K562 (cell line): ENCODE results near the gene SARS1. TPM values are rescaled to one million over a fixed set of nuclear protein-coding genes. Genes with fewer than 3 reads are reported as not detected.

Experiments used
- ATAC-seq: fragments of 200-7000 bp; cut with Tn5 transposase; 3 replicates; pipeline ENCODE4 v1.9.1; 2020; ENCODE audit warnings: moderate library complexity
- BruUV-seq: library from RNA; stranded (reverse); fragments of 400-500 nt; replicated peaks from 2 replicates; lab custom pipeline; 2021; lab: Mats Ljungman, UMichigan
- CTCF ChIA-PET: fragments of 300-600 bp; formaldehyde crosslinking; extraction: SDS; loops from one replicate; lab custom pipeline; 2021; ENCODE audit warnings: low intra/inter-chr PET ratio; lab: Yijun Ruan, JAX
- POLR2A ChIA-PET: fragments of 300-600, 350-650 bp; sonication (Branson Sonifier 250); formaldehyde crosslinking; extraction: SDS; loops from one replicate; lab custom pipeline; 2021; ENCODE audit warnings: antibody characterized with exemption, inconsistent platforms; lab: Yijun Ruan, JAX
- DNase-seq, 4 experiments: peaks; one replicate each; pipeline versions ENCODE4 v3.0.0 to v3.0.0-alpha.2; 2011 to 2018; ENCODE audit warnings: low spot score in 3 of 4, mixed read lengths in 3 of 4; ENCODE audit errors: extremely low read depth in 1 of 4
- FAIRE-seq: peaks from 2 replicates; lab custom pipeline; 2011; peaks lifted over from hg19 to GRCh38; lab: Jason Lieb, UNC
- H2AFZ ChIP-seq: 2 replicates; pipeline ENCODE4 v1.6.0; 2011; ENCODE audit warnings: low read depth, low read length, control low read depth, inconsistent platforms
- H3K27ac ChIP-seq: fragments of 200-600 bp; 3 replicates; pipeline ENCODE4 v1.8.0; 2011; ENCODE audit warnings: low read depth, mild to moderate bottlenecking, control low read depth, inconsistent platforms, low read length, moderate library complexity, mixed read lengths; ENCODE audit errors: extremely low read depth
- H3K27me3 ChIP-seq, 2 experiments: fragments of 300-600 bp in 1 of 2; 2 replicates in 1 of 2; 3 replicates in 1 of 2; pipeline versions ENCODE4 v1.6.0 to v1.8.0; 2011; ENCODE audit warnings: inconsistent platforms in 2 of 2, low read length in 2 of 2, mild to moderate bottlenecking in 1 of 2, mixed read lengths in 1 of 2, moderate library complexity in 1 of 2; ENCODE audit not compliant: control insufficient read depth in 2 of 2, insufficient read depth in 2 of 2
- H3K36me3 ChIP-seq: fragments of 300-600 bp; 3 replicates; pipeline ENCODE4 v1.8.0; 2011; ENCODE audit warnings: mild to moderate bottlenecking, low read length, inconsistent platforms; ENCODE audit not compliant: control insufficient read depth, insufficient read depth
- H3K4me1 ChIP-seq, 2 experiments: fragments of 200-600 bp in 1 of 2; replicated peaks in 1 of 2; 2 replicates in 1 of 2; 3 replicates in 1 of 2; pipeline versions ENCODE4 v1.5.1 to v1.8.0; 2011; ENCODE audit warnings: inconsistent platforms in 2 of 2, low read length in 2 of 2, mild to moderate bottlenecking in 1 of 2, mixed read lengths in 1 of 2, moderate library complexity in 1 of 2; ENCODE audit not compliant: control insufficient read depth in 2 of 2, insufficient read depth in 2 of 2
- H3K4me2 ChIP-seq: 2 replicates; pipeline ENCODE4 v1.6.1; 2011; ENCODE audit warnings: low read length, control low read depth, inconsistent platforms, mixed read lengths; ENCODE audit not compliant: insufficient read depth
- H3K4me3 ChIP-seq: fragments of 200-600 bp; sonication (generic), shearing (Covaris generic); 2 replicates; pipeline ENCODE4 v1.5.1; 2016; ENCODE audit warnings: control low read depth, inconsistent platforms
- H3K79me2 ChIP-seq: fragments of 200-600 bp; 3 replicates; pipeline ENCODE4 v1.8.0; 2011; ENCODE audit warnings: low read length, inconsistent platforms; ENCODE audit not compliant: control insufficient read depth, insufficient read depth
- H3K9ac ChIP-seq, 2 experiments: 2 replicates each; pipeline versions ENCODE4 v1.6.0 to v1.6.1; 2011; ENCODE audit warnings: low read depth in 2 of 2, low read length in 2 of 2, control low read depth in 1 of 2, inconsistent platforms in 1 of 2, mild to moderate bottlenecking in 1 of 2, mixed read lengths in 1 of 2; ENCODE audit not compliant: insufficient read depth in 1 of 2
- H3K9me1 ChIP-seq: one replicate; pipeline ENCODE4 v1.6.0; 2011; ENCODE audit warnings: inconsistent platforms, mild to moderate bottlenecking, low read length, moderate library complexity; ENCODE audit not compliant: control insufficient read depth, insufficient read depth
- H3K9me3 ChIP-seq: replicated peaks from 2 replicates; pipeline ENCODE4 v1.5.1; 2011; ENCODE audit warnings: low read depth, low read length, inconsistent platforms; ENCODE audit not compliant: control insufficient read depth, insufficient read depth
- H4K20me1 ChIP-seq: replicated peaks from 2 replicates; pipeline ENCODE4 v1.6.1; 2011; ENCODE audit warnings: low read length, inconsistent platforms, mixed read lengths; ENCODE audit not compliant: control insufficient read depth, insufficient read depth
- ETV5 ChIP-seq: sonication (generic); formaldehyde crosslinking; IDR thresholded peaks from 2 replicates; pipeline ENCODE4 v1.4.0; 2020; ENCODE audit warnings: low read depth, mild to moderate bottlenecking, missing genetic modification reagents
- HNRNPH1 ChIP-seq: fragments of 200-400 bp; formaldehyde crosslinking; optimal IDR thresholded peaks from 2 replicates; pipeline ENCODE3; 2017; ENCODE audit warnings: low read depth, mild to moderate bottlenecking, low read length, moderate library complexity
- KLF10 ChIP-seq: fragments of 250-450 bp; sonication (Bioruptor Pico); IDR thresholded peaks from 2 replicates; pipeline ENCODE4 v1.6.1; 2021; ENCODE audit warnings: matching md5 sums
- RBBP5 ChIP-seq: fragments of 200-600 bp; sonication (generic); IDR thresholded peaks from 2 replicates; pipeline ENCODE4 v1.6.1; 2012; ENCODE audit warnings: borderline replicate concordance, mild to moderate bottlenecking, low read length, control low read depth, inconsistent platforms; ENCODE audit not compliant: insufficient read depth, poor library complexity, severe bottlenecking
- SPI1 ChIP-seq: IDR thresholded peaks from 2 replicates; pipeline ENCODE4 v1.6.1; 2011; ENCODE audit warnings: low read depth, low read length, control low read depth, borderline replicate concordance
- TCF7 ChIP-seq: sonication (generic); IDR thresholded peaks from 2 replicates; pipeline ENCODE4 v1.6.1; 2016; ENCODE audit warnings: antibody characterized with exemption, borderline replicate concordance
- ZKSCAN8 ChIP-seq: fragments of 200-800 bp; sonication (Bioruptor generic); IDR thresholded peaks from 2 replicates; pipeline ENCODE4 v1.6.1; 2016; ENCODE audit warnings: missing genetic modification characterization, missing compliant biosample characterization
- ZNF398 ChIP-seq: fragments of 250-450 bp; sonication (Bioruptor Pico); IDR thresholded peaks from 2 replicates; pipeline ENCODE4 v1.8.0; 2021; ENCODE audit warnings: moderate library complexity, mild to moderate bottlenecking, inconsistent platforms
- WGBS: fragments of 100-300 bp; shearing (Covaris generic); methylation state at CpG from one replicate; pipeline ENCODE4 v1.1.6; 2016; ENCODE audit warnings: low coverage, mixed read lengths; ENCODE audit not compliant: insufficient coverage; ENCODE audit errors: missing lambda C conversion rate; 5-methylcytosine and 5-hydroxymethylcytosine counted together
- in situ Hi-C: fragments of 300-500 bp; cut with MboI; formaldehyde crosslinking; loops from 4 replicates; pipeline ENCODE4 v1.15.0; 2018; ENCODE audit warnings: inconsistent platforms, mixed read lengths
- intact Hi-C: fragments of 100-400 bp; cut with micrococcal nuclease; formaldehyde crosslinking; loops from 2 replicates; pipeline ENCODE4 v1.14.2; 2022
- polyA plus RNA-seq, 8 experiments: library from polyadenylated mRNA; depleted of rRNA in 4 of 8; stranded (reverse) in 5 of 8; unstranded in 3 of 8; fragments of >200 nt; fragmentation: Nextera tagmentation in 2 of 8; fragmentation: Illumina TruSeq in 1 of 8; extraction: Ambion mirVana in 2 of 8; extraction: Trizol in 1 of 8; gene quantifications; 2 replicates each; pipeline versions ENCODE4 v1.2.1 to v1.2.3, GENCODE V29; 2011 to 2014; ENCODE audit warnings: inconsistent platforms in 1 of 8, missing spikeins in 1 of 8
- total RNA-seq, 7 experiments: library from RNA; depleted of rRNA in 6 of 7; stranded (reverse); fragments of >200 nt in 6 of 7; fragmentation: Illumina TruSeq in 2 of 7; extraction: Trizol in 2 of 7; gene quantifications; 2 replicates each; pipeline versions ENCODE4 v1.2.1 to v1.2.3, GENCODE V29; 2011 to 2021; ENCODE audit warnings: low replicate concordance in 1 of 7

The SARS1 gene
- total and polyA plus RNA-seq, 9 of the 15 experiments (the other 6 are each of a cell fraction or from before 2014, with no cell fraction given): 221 to 623 (median 254) TPM

GRCh38 chr1:109231066-109231465 lies 17.3 kb downstream of the SARS1 start:
- Histone ChIP-seq H3K79me2 (peaks cover 8% of the 10 kb centered on the region), H3K4me1 (no peaks in the 10 kb centered on the region), H2AFZ (no peak overlapping the region), H3K36me3 (peaks cover 87% of the 10 kb centered on the region), H3K27ac (no peak overlapping the region), H3K9ac (no peak overlapping the region), H3K4me2 (no peak overlapping the region), H3K27me3 (no peaks in the 10 kb centered on the region), H4K20me1 (0 out of 2 replicates have a peak, but pooled peaks cover 3% of the 10 kb centered on the region), H3K4me3 (no peak overlapping the region), H3K9me1 (no peaks in the 10 kb centered on the region), H3K9me3 (no peaks in the 10 kb centered on the region)
- FAIRE-seq: no peak
- 51% methylated on average over 3 of the region's 3 CpGs for WGBS
- in situ Hi-C loops: no loop called here
- no peak for TF ChIP-seq ZNF398 (CRISPR knock-in tag)
- TF ChIP-seq SPI1: no peak
- TF ChIP-seq TCF7: no peak
- TF ChIP-seq ZKSCAN8 (CRISPR knock-in tag): no peak
- TF ChIP-seq RBBP5: no peak
- TF ChIP-seq KLF10 (CRISPR knock-in tag): no peak
- no peak for TF ChIP-seq HNRNPH1
- no peak for TF ChIP-seq ETV5 (CRISPR knock-in tag)
- no TSS peak for BruUV-seq
- intact Hi-C loops: no loop called here
- no peak for ATAC-seq
- ChIA-PET POLR2A (interaction anchor here (1.0 to 2.1 kb wide), 5 partner anchors 9 to 43 kb away, joined by 3 to 8 read pairs (median 7); no protein-coding TSS in a partner anchor), CTCF (no interaction called here)
- DNase-seq: no peak
